Keratinocyte (primary cell): Measurements from ENCODE around the gene BATF. TPM values are rescaled to one million over a fixed set of nuclear protein-coding genes. Genes with fewer than 3 reads are reported as not detected.

ENCODE experiments used
- DNase-seq: peaks from one replicate; pipeline ENCODE4 v3.0.0-alpha.2; 2011; ENCODE audit warnings: low read depth, missing footprints, low spot score
- FAIRE-seq: peaks from 2 replicates; lab custom pipeline; 2011; peaks lifted over from hg19 to GRCh38; lab: Jason Lieb, UNC
- H2AFZ ChIP-seq: 2 replicates; pipeline ENCODE4 v1.6.0; 2012; ENCODE audit warnings: low read length, control low read depth, inconsistent platforms; ENCODE audit not compliant: control insufficient read depth
- H3K27ac ChIP-seq: 2 replicates; pipeline ENCODE4 v1.5.1; 2011; ENCODE audit warnings: low read length; ENCODE audit not compliant: control insufficient read depth, insufficient read depth
- H3K27me3 ChIP-seq: 3 replicates; pipeline ENCODE4 v1.6.0; 2011; ENCODE audit warnings: low read length; ENCODE audit not compliant: control insufficient read depth, insufficient read depth; ENCODE audit errors: extremely low read depth
- H3K36me3 ChIP-seq, 2 experiments: 2 replicates in 1 of 2; 3 replicates in 1 of 2; pipeline ENCODE4 v1.5.1; 2011; ENCODE audit warnings: low read length in 2 of 2, mild to moderate bottlenecking in 1 of 2; ENCODE audit not compliant: control insufficient read depth in 2 of 2, insufficient read depth in 2 of 2; ENCODE audit errors: extremely low read depth in 1 of 2
- H3K4me1 ChIP-seq: 3 replicates; pipeline ENCODE4 v1.5.1; 2011; ENCODE audit warnings: low read length; ENCODE audit not compliant: control insufficient read depth, insufficient read depth; ENCODE audit errors: extremely low read depth
- H3K4me2 ChIP-seq: 3 replicates; pipeline ENCODE4 v1.6.0; 2011; ENCODE audit warnings: low read depth, low read length; ENCODE audit not compliant: control insufficient read depth, insufficient read depth; ENCODE audit errors: extremely low read depth
- H3K4me3 ChIP-seq, 3 experiments: fragments of 200-600 bp in 1 of 3; sonication (generic) in 1 of 3; 2 replicates in 2 of 3; 3 replicates in 1 of 3; pipeline ENCODE4 v1.5.1; 2011 to 2016; ENCODE audit warnings: low read length in 3 of 3, mild to moderate bottlenecking in 3 of 3, control low read depth in 2 of 3, inconsistent platforms in 1 of 3, low read depth in 1 of 3, mixed read lengths in 1 of 3, mixed run types in 1 of 3, moderate library complexity in 1 of 3; ENCODE audit not compliant: control insufficient read depth in 2 of 3, insufficient read depth in 2 of 3; ENCODE audit errors: extremely low read depth in 1 of 3
- H3K79me2 ChIP-seq: 2 replicates; pipeline ENCODE4 v1.6.0; 2012; ENCODE audit warnings: low read length; ENCODE audit not compliant: control insufficient read depth, insufficient read depth
- H3K9ac ChIP-seq: 3 replicates; pipeline ENCODE4 v1.6.0; 2011; ENCODE audit warnings: low read length; ENCODE audit not compliant: control insufficient read depth, insufficient read depth; ENCODE audit errors: extremely low read depth
- H3K9me1 ChIP-seq: 3 replicates; pipeline ENCODE4 v1.6.0; 2011; ENCODE audit warnings: low read length; ENCODE audit not compliant: control insufficient read depth, insufficient read depth; ENCODE audit errors: extremely low read depth
- H3K9me3 ChIP-seq: 2 replicates; pipeline ENCODE4 v1.5.1; 2012; ENCODE audit warnings: low read depth, low read length; ENCODE audit not compliant: control insufficient read depth
- H4K20me1 ChIP-seq: 3 replicates; pipeline ENCODE4 v1.6.0; 2011; ENCODE audit warnings: low read length; ENCODE audit not compliant: control insufficient read depth, insufficient read depth; ENCODE audit errors: extremely low read depth
- EZH2 ChIP-seq: IDR thresholded peaks from one replicate; pipeline ENCODE4 v1.6.1; 2012; ENCODE audit warnings: inconsistent platforms, mild to moderate bottlenecking, low read length, moderate library complexity
- dilution Hi-C: fragments of 300-500 bp; cut with MboI; formaldehyde crosslinking; loops from one replicate; pipeline ENCODE4 v1.7.0; 2020; ENCODE audit warnings: low sequenced_read_pairs; ENCODE audit not compliant: extremely low pct_ligation_motif_present
- polyA plus RNA-seq, 5 experiments: library from polyadenylated mRNA; depleted of rRNA in 3 of 5; stranded (reverse) in 3 of 5; stranded (forward) in 1 of 5; unstranded in 1 of 5; fragments of >200 nt; gene quantifications; 1 replicate in 1 of 5; 2 replicates in 3 of 5; 3 replicates in 1 of 5; pipeline versions ENCODE4 v1.2.1 to v1.2.3, GENCODE V29; 2011 to 2012; ENCODE audit warnings: missing spikeins in 2 of 5, low read depth in 1 of 5, low replicate concordance in 1 of 5
- TF ChIP-seq, protein P1 (sequence below), 3 experiments: IDR thresholded peaks in 1 of 3; conservative IDR thresholded peaks in 1 of 3; optimal IDR thresholded peaks in 1 of 3; 2 replicates in 2 of 3; 3 replicates in 1 of 3; pipeline versions ENCODE3 to v1.5.1; 2011; ENCODE audit warnings: low read length in 3 of 3, mild to moderate bottlenecking in 3 of 3, moderate library complexity in 2 of 3, control low read depth in 1 of 3, inconsistent platforms in 1 of 3; ENCODE audit not compliant: insufficient read depth in 2 of 3; ENCODE audit errors: extremely low read depth in 1 of 3

Gene BATF
- polyA plus RNA-seq, 1 donor (not counting 4 experiments of a cell fraction or from before 2014, with no cell fraction given), result not detected

DNA sequence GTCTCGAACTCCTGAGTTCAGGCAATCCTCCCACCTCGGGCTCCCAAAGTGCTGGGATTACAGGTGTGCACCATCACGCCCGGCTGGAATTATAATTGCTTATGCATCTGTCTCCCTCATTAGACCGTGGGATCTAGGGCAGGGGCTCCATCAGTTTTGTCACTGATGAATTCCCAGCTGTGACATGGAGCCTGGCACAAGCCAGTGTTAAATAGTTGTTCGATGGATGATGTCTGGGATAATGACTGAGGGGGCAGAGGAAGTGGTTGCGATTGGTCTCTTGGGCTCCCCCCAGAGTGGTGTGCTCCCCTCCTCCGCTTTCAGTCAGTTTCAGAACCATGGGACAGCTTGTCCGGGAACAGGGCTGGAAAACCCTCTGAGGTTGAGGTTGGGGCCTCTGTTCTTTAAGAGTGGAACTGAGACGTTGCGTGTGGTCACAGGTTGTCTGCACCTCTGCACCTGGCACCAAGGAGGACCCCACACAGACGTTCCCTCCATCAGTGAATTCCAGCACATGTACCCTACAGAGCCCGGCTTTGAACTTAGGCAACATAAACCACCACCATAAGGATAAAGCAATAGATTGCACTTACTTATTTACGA, 30.8 kb upstream of the BATF start:
- Histone ChIP-seq H3K27me3 (peaks cover 4% of the 10 kb centered on the region), H3K9ac (no peak overlapping the region), H3K4me2 (no peak overlapping the region), H3K4me3 (no peak overlapping the region), H3K36me3 (no peaks in the 10 kb centered on the region), H3K79me2 (no peaks in the 10 kb centered on the region), H3K27ac (no peak overlapping the region), H2AFZ (no peak overlapping the region), H3K9me1 (no peaks in the 10 kb centered on the region), H4K20me1 (no peaks in the 10 kb centered on the region), H3K4me1 (peaks cover 7% of the 10 kb centered on the region), H3K9me3 (no peaks in the 10 kb centered on the region)
- no peak for FAIRE-seq
- DNase-seq, result no peak
- TF ChIP-seq EZH2, result no peak
- TF ChIP-seq, protein P1, sequence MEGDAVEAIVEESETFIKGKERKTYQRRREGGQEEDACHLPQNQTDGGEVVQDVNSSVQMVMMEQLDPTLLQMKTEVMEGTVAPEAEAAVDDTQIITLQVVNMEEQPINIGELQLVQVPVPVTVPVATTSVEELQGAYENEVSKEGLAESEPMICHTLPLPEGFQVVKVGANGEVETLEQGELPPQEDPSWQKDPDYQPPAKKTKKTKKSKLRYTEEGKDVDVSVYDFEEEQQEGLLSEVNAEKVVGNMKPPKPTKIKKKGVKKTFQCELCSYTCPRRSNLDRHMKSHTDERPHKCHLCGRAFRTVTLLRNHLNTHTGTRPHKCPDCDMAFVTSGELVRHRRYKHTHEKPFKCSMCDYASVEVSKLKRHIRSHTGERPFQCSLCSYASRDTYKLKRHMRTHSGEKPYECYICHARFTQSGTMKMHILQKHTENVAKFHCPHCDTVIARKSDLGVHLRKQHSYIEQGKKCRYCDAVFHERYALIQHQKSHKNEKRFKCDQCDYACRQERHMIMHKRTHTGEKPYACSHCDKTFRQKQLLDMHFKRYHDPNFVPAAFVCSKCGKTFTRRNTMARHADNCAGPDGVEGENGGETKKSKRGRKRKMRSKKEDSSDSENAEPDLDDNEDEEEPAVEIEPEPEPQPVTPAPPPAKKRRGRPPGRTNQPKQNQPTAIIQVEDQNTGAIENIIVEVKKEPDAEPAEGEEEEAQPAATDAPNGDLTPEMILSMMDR (optimal IDR thresholded peaks at IDR 0.05 in 1 of 3, IDR thresholded peaks at IDR 0.05 in 1 of 3, conservative IDR thresholded peaks at IDR 0.05 in 1 of 3; ENCODE audit: extremely low read depth in 1 of 3, insufficient read depth in 2 of 3, low read length in 3 of 3), result no peak
- dilution Hi-C loops, result no loop called here

- dilution Hi-C loops, result no loop called here
Observed at GRCh38 chr14:75492832-75493591, 29.3 kb upstream of the BATF start.

More at GRCh38 chr14:75492832-75493591, 29.3 kb upstream of the BATF start:
- no peak for DNase-seq
- no peaks in the 10 kb centered on the region for H3K9me1 ChIP-seq
- no peaks in the 10 kb centered on the region for H4K20me1 ChIP-seq
- H3K79me2 ChIP-seq, result no peaks in the 10 kb centered on the region
- H3K9me3 ChIP-seq, result no peaks in the 10 kb centered on the region
- TF ChIP-seq EZH2, result no peak
- TF ChIP-seq, protein P1 (optimal IDR thresholded peaks at IDR 0.05 in 1 of 3, IDR thresholded peaks at IDR 0.05 in 1 of 3, conservative IDR thresholded peaks at IDR 0.05 in 1 of 3; ENCODE audit: extremely low read depth in 1 of 3, insufficient read depth in 2 of 3, low read length in 3 of 3), result no peak
- no peaks in the 10 kb centered on the region for H3K36me3 ChIP-seq
- no peaks in the 10 kb centered on the region for H3K4me1 ChIP-seq
- H3K4me3 ChIP-seq, result no peak overlapping the region
- H3K4me2 ChIP-seq, result no peak overlapping the region
- H2AFZ ChIP-seq, result no peak overlapping the region
- FAIRE-seq, result no peak
- peaks cover 4% of the 10 kb centered on the region for H3K27me3 ChIP-seq
- H3K9ac ChIP-seq, result no peak overlapping the region
- no peak overlapping the region for H3K27ac ChIP-seq
